Mesenchymal stem cell (in vitro differentiated cells and primary cell): ENCODE measurements around the gene SLC35D2.

Source experiments
- DNase-seq: peaks from one replicate; pipeline ENCODE4 v3.0.0-alpha.2; 2013
- H2AFZ ChIP-seq: one replicate; pipeline ENCODE4 v1.6.1; 2013; ENCODE audit warnings: low read depth, mild to moderate bottlenecking, control low read depth, inconsistent platforms, low read length, moderate library complexity
- H2AK5ac ChIP-seq: 2 replicates; pipeline ENCODE4 v1.6.1; 2013; ENCODE audit warnings: low read length, moderate library complexity, mild to moderate bottlenecking, inconsistent platforms; ENCODE audit not compliant: severe bottlenecking
- H2BK120ac ChIP-seq: one replicate; pipeline ENCODE4 v1.6.1; 2013; ENCODE audit warnings: low read depth, mild to moderate bottlenecking, inconsistent platforms, low read length, moderate library complexity
- H2BK12ac ChIP-seq, 2 experiments: one replicate each; pipeline ENCODE4 v1.6.1; 2013; ENCODE audit warnings: inconsistent platforms in 2 of 2, low read length in 2 of 2, mild to moderate bottlenecking in 2 of 2, moderate library complexity in 2 of 2, control low read depth in 1 of 2
- H2BK15ac ChIP-seq: one replicate; pipeline ENCODE4 v1.6.1; 2013; ENCODE audit warnings: mild to moderate bottlenecking, low read depth, inconsistent platforms; ENCODE audit not compliant: poor library complexity, severe bottlenecking
- H2BK5ac ChIP-seq: 2 replicates; pipeline ENCODE4 v1.6.1; 2013; ENCODE audit warnings: low read depth, mild to moderate bottlenecking, low read length, control low read depth, inconsistent platforms; ENCODE audit not compliant: poor library complexity, severe bottlenecking
- H3K14ac ChIP-seq, 2 experiments: one replicate each; pipeline ENCODE4 v1.6.1; 2013; ENCODE audit warnings: inconsistent platforms in 2 of 2, low read length in 2 of 2, control low read depth in 1 of 2, mild to moderate bottlenecking in 1 of 2, moderate library complexity in 1 of 2
- H3K18ac ChIP-seq, 2 experiments: one replicate each; pipeline ENCODE4 v1.6.1; 2013; ENCODE audit warnings: inconsistent platforms in 2 of 2, low read length in 2 of 2, control low read depth in 1 of 2, low read depth in 1 of 2, mild to moderate bottlenecking in 1 of 2
- H3K23ac ChIP-seq, 2 experiments: one replicate each; pipeline ENCODE4 v1.6.1; 2013; ENCODE audit warnings: inconsistent platforms in 2 of 2, low read length in 2 of 2, mild to moderate bottlenecking in 2 of 2, moderate library complexity in 2 of 2, control low read depth in 1 of 2
- H3K27ac ChIP-seq: 2 replicates; pipeline ENCODE4 v1.5.1; 2013; ENCODE audit warnings: mild to moderate bottlenecking, moderate library complexity, low read length, control low read depth, inconsistent platforms; ENCODE audit not compliant: poor library complexity, severe bottlenecking
- H3K27me3 ChIP-seq, 2 experiments: 2 replicates each; pipeline versions ENCODE4 v1.6.1 to v1.7.0; 2013; ENCODE audit warnings: low read length in 2 of 2, mild to moderate bottlenecking in 2 of 2, moderate library complexity in 2 of 2, control low read depth in 1 of 2, inconsistent platforms in 1 of 2; ENCODE audit not compliant: control insufficient read depth in 1 of 2, insufficient read depth in 1 of 2
- H3K36me3 ChIP-seq, 2 experiments: 2 replicates each; pipeline versions ENCODE4 v1.6.1 to v1.7.0; 2013; ENCODE audit warnings: low read length in 2 of 2, control low read depth in 1 of 2, inconsistent platforms in 1 of 2, low read depth in 1 of 2, mild to moderate bottlenecking in 1 of 2; ENCODE audit not compliant: insufficient read depth in 2 of 2, control insufficient read depth in 1 of 2
- H3K4ac ChIP-seq, 2 experiments: one replicate each; pipeline ENCODE4 v1.6.1; 2013; ENCODE audit warnings: inconsistent platforms in 2 of 2, low read length in 2 of 2, mild to moderate bottlenecking in 2 of 2, moderate library complexity in 2 of 2, control low read depth in 1 of 2, low read depth in 1 of 2
- H3K4me1 ChIP-seq: 2 replicates; pipeline ENCODE4 v1.6.1; 2013; ENCODE audit warnings: low read depth, low read length, control low read depth; ENCODE audit not compliant: control insufficient read depth, insufficient read depth
- H3K4me2 ChIP-seq: 2 replicates; pipeline ENCODE4 v1.6.1; 2013; ENCODE audit warnings: low read length, mild to moderate bottlenecking, inconsistent platforms; ENCODE audit not compliant: poor library complexity, severe bottlenecking
- H3K4me3 ChIP-seq, 2 experiments: 2 replicates each; pipeline versions ENCODE4 v1.5.1 to v1.7.0; 2013; ENCODE audit warnings: low read length in 2 of 2, mild to moderate bottlenecking in 2 of 2, control low read depth in 1 of 2, low read depth in 1 of 2; ENCODE audit not compliant: insufficient read depth in 1 of 2
- H3K79me1 ChIP-seq: replicated peaks from 2 replicates; pipeline ENCODE4 v1.6.1; 2013; ENCODE audit warnings: mild to moderate bottlenecking, control low read depth, low read length, inconsistent platforms; ENCODE audit not compliant: poor library complexity, severe bottlenecking
- H3K9ac ChIP-seq: 2 replicates; pipeline ENCODE4 v1.7.0; 2013; ENCODE audit warnings: mild to moderate bottlenecking, low read length, moderate library complexity
- H3K9me3 ChIP-seq: 2 replicates; pipeline ENCODE4 v1.7.0; 2013; ENCODE audit warnings: mild to moderate bottlenecking, low read length; ENCODE audit not compliant: control insufficient read depth
- H4K8ac ChIP-seq: one replicate; pipeline ENCODE4 v1.6.1; 2013; ENCODE audit warnings: inconsistent platforms, mild to moderate bottlenecking, low read length, moderate library complexity
- H4K91ac ChIP-seq: one replicate; pipeline ENCODE4 v1.6.1; 2013; ENCODE audit warnings: mild to moderate bottlenecking, low read length, inconsistent platforms
- WGBS: methylation state at CpG from one replicate; pipeline ENCODE4 v1.1.7; 2013; ENCODE audit warnings: mixed read lengths; 5-methylcytosine and 5-hydroxymethylcytosine counted together

SLC35D2 gene

GRCh38 chr9:96382175-96382574 lies 1.3 kb downstream of the SLC35D2 start:
- Histone ChIP-seq H3K4me3 (peak overlapping the region in 1 of 2 experiments; percentile 97), H2BK12ac (no peak overlapping the region), H3K36me3 (peaks cover 9 to 14% of the 10 kb centered on the region in 2 experiments), H3K9me3 (no peaks in the 10 kb centered on the region), H2AK5ac (no peak overlapping the region), H3K14ac (no peak overlapping the region), H3K27me3 (no peaks in the 10 kb centered on the region), H3K27ac (no peak overlapping the region), H3K4me1 (peaks cover 17% of the 10 kb centered on the region), H3K79me1 (peaks cover 11% of the 10 kb centered on the region), H2AFZ (no peak overlapping the region), H3K23ac (no peak overlapping the region), H3K4me2 (peak overlapping the region; percentile 69), H3K9ac (peak overlapping the region; percentile 88), H4K91ac (no peak overlapping the region), H3K18ac (no peak overlapping the region), H4K8ac (no peak overlapping the region), H2BK120ac (no peak overlapping the region), H2BK5ac (no peak overlapping the region), H2BK15ac (no peak overlapping the region), H3K4ac (no peak overlapping the region)
- DNase-seq, result peak; percentile 26
- WGBS, result 43% methylated on average over 2 of the region's 2 CpGs

- no peak overlapping the region for H3K4me3 ChIP-seq
- peak overlapping the region; percentile 11 for H3K9ac ChIP-seq
- H2AK5ac ChIP-seq, result no peak overlapping the region
- no peak overlapping the region for H3K4me2 ChIP-seq
- no peak overlapping the region for H3K14ac ChIP-seq
- H3K23ac ChIP-seq, result peak overlapping the region in 1 of 2 experiments; percentile 75
- H3K79me1 ChIP-seq, result peaks cover 11% of the 10 kb centered on the region
- H3K27ac ChIP-seq, result no peak overlapping the region
- WGBS, result 99% methylated on average over 4 of the region's 4 CpGs
- peak overlapping the region; percentile 59 for H4K91ac ChIP-seq
- H3K27me3 ChIP-seq, result no peaks in the 10 kb centered on the region
- no peak overlapping the region for H3K4ac ChIP-seq
- H3K9me3 ChIP-seq, result no peaks in the 10 kb centered on the region
- H2BK15ac ChIP-seq, result no peak overlapping the region
- no peak overlapping the region for H4K8ac ChIP-seq
- H2BK5ac ChIP-seq, result no peak overlapping the region
- no peak overlapping the region for H2BK120ac ChIP-seq
- H3K36me3 ChIP-seq, result peaks cover 11 to 17% of the 10 kb centered on the region in 2 experiments
- H2BK12ac ChIP-seq, result no peak overlapping the region
- DNase-seq, result no peak
- no peak overlapping the region for H2AFZ ChIP-seq
- H3K18ac ChIP-seq, result no peak overlapping the region
- H3K4me1 ChIP-seq, result peaks cover 20% of the 10 kb centered on the region
These were observed 1.8 kb downstream of the SLC35D2 start for GRCh38 chr9:96381696-96382095.

- H3K79me1 ChIP-seq, result peaks cover 14% of the 10 kb centered on the region
- H3K4me3 ChIP-seq, result no peak overlapping the region
- no peak overlapping the region for H2BK120ac ChIP-seq
- peaks cover 20% of the 10 kb centered on the region for H3K4me1 ChIP-seq
- no peak overlapping the region for H2BK15ac ChIP-seq
- H3K9ac ChIP-seq, result no peak overlapping the region
- H4K91ac ChIP-seq, result peak overlapping the region; percentile 29
- DNase-seq, result no peak
- H2AFZ ChIP-seq, result no peak overlapping the region
- H3K4me2 ChIP-seq, result no peak overlapping the region
- no peak overlapping the region for H2BK5ac ChIP-seq
- no peak overlapping the region for H2AK5ac ChIP-seq
- no peak overlapping the region for H3K23ac ChIP-seq
- no peaks in the 10 kb centered on the region for H3K27me3 ChIP-seq
- no peak overlapping the region for H3K27ac ChIP-seq
- peak overlapping the region; percentile 45 for H4K8ac ChIP-seq
- no peak overlapping the region for H3K4ac ChIP-seq
- no peak overlapping the region for H3K14ac ChIP-seq
- peaks cover 14 to 17% of the 10 kb centered on the region in 2 experiments for H3K36me3 ChIP-seq
- no peak overlapping the region for H3K18ac ChIP-seq
- no peaks in the 10 kb centered on the region for H3K9me3 ChIP-seq
- 96% methylated on average over 4 of the region's 4 CpGs for WGBS
- H2BK12ac ChIP-seq, result no peak overlapping the region
These were observed 2.4 kb downstream of the SLC35D2 start for GRCh38 chr9:96381125-96381524.

GRCh38 chr9:96379461-96379860 lies 4.0 kb downstream of the SLC35D2 start:
- Histone ChIP-seq H3K4me3 (no peak overlapping the region), H3K9ac (no peak overlapping the region), H3K23ac (no peak overlapping the region), H3K4ac (no peak overlapping the region), H2BK5ac (no peak overlapping the region), H3K27ac (no peak overlapping the region), H4K91ac (no peak overlapping the region), H3K9me3 (no peaks in the 10 kb centered on the region), H3K4me1 (peaks cover 20% of the 10 kb centered on the region), H3K79me1 (peaks cover 15% of the 10 kb centered on the region), H2BK12ac (no peak overlapping the region), H4K8ac (no peak overlapping the region), H2BK15ac (no peak overlapping the region), H2BK120ac (no peak overlapping the region), H3K27me3 (no peaks in the 10 kb centered on the region), H2AFZ (no peak overlapping the region), H2AK5ac (no peak overlapping the region), H3K14ac (no peak overlapping the region), H3K36me3 (peaks cover 14 to 17% of the 10 kb centered on the region in 2 experiments), H3K4me2 (no peak overlapping the region), H3K18ac (no peak overlapping the region)
- 94% methylated on average over 2 of the region's 2 CpGs for WGBS
- DNase-seq, result no peak
